GM18517 (cell line): ENCODE measurements around the gene R3HDM4.

Experiments
- ATAC-seq: cut with Tn5 transposase; IDR thresholded peaks from one replicate; pipeline ENCODE4 v1.9.1; 2021; ENCODE audit warnings: mild to moderate bottlenecking, moderate library complexity; ENCODE audit not compliant: unreplicated experiment

The R3HDM4 gene

DNA sequence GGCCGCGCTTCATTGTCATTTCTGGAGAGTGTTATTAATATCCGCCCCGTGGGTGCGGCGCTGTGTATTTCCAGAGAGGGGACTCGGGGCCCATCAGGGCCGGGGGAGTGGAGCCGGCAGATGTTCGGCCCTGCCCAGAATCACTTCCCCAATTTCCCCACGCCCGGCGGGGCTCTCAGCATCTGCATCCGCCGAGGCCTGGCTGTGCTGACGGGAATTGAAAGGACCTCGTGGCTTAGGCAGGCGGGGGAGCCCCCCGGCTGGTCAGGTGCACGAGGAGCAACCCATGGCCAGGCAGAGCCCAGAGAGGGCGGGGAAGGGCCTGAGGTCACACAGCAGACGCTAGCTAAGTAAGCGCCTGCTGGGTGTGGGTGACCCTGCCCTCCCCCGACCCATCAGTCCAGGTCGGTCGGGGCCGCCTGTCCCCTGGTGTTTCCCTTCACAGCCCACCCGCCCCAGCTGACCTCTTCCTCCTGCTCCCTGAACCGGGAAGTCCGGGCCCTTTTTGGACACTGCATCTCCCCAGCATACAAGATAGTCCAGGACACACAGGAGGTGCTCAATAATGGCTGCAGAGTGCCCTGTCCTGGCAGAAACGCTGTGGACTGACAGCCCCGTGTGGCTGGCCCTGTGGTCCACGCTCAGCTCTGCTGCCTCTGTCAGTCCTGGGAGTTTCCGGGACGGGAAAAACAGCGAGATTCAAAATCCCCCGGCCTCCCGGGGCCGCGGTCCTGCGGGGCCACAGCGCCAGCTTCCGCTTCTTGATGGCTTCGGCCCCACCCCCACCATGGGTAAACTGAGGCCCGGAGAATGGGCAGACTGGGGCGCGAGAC lies 34.9 kb upstream of the R3HDM4 start:
- peak; percentile 72 for ATAC-seq

DNA sequence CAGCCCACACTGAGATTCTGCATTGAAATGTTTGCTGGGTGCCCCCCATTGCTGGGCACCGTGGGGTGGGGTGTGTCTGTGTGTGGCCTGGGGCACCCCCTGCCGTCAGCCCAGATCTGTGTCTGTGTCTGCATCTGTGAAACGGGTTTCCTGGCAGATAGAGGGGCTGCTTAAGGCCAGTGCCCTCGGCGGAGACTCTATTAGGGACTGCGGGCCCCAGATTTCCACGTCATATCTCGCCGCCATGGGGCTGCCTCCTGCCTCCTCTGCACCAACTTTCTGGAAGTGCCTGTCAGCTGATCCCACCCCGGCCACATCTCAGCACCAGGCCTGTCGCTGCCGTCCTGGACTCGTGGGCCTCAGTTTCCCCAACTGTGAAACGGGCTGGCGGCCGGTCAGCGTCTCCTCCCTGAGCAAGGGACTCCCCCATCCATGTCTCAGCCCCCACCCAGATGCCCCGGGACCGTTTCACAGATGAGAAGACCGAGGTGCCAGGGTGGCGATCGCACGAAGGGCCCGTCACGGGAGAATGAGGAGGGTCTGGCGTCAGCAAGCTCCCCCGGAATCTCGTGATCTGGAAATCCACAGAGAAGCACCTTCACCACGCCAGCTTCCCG lies 34.2 kb upstream of the R3HDM4 start:
- ATAC-seq = no peak

DNA sequence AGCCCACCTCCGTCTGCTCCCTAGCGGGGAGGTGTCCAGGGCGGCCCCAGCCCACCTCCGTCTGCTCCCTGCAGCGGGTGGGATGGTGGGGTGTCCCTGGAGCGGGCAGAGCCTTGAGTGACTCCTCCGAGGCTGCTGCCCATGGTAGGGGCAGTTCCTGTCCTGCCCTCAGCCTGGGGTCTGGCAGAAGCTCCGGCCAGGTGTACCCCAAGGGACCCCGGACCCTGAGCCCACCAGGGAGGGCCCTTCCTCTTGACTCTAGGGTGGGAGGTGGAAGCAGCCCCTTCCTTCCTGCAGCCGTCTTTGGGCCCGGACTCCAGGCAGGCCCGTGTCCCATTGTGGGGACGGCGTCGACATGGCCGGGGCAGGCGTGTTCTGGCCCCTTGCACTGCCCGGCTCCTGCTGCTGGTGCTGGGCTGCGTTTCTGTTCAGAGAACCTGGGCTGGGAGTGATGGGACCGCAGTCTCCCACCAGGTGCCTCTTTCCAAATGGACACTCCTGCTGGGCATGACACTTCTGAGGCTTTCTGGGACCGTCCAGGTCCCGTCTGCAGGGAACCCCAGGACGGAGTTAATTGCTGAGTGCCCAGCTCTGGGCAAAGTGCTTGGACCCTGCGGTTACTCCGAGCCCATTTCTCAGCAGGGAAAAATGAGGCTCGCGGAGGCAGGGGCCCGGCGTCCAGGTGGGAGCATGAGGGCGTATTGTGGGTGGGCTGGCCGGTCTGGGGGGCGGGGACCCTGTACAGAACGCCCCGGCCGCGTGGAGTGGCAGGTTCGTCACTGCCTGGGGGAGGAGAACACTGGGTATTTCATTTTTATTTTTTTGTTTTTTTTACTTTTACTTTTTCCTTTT lies 32.6 kb upstream of the R3HDM4 start:
- no peak for ATAC-seq

DNA sequence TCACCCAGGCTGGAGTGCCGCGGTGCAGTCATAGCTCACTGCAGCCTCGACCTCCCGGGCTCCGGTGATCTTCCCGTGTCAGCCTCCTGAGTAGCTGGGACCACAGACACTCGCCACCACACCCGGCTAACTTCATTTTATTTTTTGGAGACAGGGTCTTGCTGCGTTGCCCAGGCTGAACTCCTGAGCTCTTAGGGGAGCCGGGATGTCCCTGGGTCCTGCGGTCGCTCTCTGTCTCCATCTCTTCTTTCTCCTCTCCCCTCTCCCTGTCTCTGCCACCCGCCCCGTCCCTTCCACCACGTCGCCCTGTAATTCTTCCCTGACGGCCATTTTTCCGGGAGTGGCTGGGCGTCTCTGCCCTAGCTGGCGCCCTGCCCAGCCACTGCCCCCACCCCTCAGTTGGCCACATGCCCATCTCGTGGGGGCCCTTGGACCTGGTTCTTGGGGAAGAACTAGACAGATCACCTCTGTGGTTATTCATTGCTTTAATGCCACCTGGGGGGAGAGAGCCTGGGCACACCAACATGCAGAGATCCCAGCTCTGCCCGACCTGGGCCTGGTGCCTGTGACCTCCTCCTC lies 31.7 kb upstream of the R3HDM4 start:
- ATAC-seq = no peak

DNA sequence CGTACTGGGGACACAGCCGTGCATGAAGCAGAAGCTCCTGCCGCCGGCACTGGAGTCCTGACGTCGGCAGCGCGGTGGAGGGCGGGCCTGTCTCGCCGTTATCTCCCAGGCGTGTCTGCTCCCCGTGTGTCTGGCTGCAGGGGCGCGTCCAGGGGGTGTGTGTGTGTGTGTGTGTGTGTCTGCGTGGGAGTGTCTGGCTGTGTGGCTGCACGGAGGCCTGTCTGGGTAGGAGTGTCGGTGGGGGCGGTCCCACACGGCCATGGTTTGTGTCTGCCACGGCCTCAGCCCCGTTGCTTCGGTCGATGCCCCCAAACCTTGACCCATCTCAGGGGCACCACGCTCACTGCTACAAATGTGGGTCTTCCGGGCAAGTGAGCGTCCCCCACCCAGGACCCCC lies 31.1 kb upstream of the R3HDM4 start:
- ATAC-seq = no peak

DNA sequence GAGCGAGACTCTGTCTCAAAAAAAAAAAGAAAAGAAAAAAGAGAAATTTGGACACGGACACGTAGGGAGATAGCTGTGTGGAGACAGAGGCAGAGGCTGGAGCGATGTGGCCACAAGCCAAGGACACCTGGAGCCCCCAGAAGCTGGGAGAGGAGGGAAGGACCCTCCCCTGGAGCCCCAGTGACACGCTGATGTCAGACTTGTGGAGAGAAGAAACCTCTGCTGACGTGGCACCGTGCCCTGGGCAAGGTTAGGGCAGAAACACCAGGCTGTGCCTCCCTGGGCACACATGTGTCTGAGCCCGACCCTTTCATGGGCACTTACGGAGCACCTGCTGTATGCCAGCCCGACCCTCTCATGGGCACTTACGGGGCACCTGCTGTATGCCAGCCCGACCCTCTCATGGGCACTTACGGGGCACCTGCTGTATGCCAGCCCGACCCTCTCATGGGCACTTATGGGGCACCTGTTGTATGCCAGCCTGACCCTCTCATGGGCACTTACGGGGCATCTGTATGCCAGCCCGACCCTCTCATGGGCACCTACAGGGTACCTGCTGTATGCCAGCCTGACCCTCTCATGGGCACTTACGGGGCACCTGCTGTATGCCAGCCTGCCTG lies 30.6 kb upstream of the R3HDM4 start:
- no peak for ATAC-seq

DNA sequence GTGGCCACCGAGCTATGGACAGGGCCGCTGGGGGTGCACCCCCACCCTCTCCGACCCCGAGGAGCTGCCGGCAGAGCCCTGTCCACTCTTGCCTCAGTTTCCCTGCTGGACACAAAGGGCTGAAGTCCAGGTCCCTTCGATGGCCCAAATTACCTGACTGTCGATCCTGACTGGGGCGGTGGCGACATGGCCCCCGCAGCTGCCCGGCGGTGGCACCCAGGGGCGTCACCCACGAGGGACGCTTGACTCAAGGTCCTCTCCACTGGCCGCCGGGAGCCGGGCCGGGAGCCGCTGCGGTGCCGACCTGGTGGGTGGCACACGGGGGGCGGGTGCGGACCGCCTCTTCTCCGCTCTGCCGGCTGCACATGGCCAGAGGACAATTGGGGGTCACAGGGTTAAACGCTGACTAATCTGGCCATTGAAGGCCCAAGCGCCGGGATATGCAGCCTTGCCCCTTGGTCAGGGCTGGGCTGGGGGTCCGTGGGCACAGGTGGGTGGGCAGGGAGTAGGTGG lies 29.2 kb upstream of the R3HDM4 start:
- no peak for ATAC-seq

DNA sequence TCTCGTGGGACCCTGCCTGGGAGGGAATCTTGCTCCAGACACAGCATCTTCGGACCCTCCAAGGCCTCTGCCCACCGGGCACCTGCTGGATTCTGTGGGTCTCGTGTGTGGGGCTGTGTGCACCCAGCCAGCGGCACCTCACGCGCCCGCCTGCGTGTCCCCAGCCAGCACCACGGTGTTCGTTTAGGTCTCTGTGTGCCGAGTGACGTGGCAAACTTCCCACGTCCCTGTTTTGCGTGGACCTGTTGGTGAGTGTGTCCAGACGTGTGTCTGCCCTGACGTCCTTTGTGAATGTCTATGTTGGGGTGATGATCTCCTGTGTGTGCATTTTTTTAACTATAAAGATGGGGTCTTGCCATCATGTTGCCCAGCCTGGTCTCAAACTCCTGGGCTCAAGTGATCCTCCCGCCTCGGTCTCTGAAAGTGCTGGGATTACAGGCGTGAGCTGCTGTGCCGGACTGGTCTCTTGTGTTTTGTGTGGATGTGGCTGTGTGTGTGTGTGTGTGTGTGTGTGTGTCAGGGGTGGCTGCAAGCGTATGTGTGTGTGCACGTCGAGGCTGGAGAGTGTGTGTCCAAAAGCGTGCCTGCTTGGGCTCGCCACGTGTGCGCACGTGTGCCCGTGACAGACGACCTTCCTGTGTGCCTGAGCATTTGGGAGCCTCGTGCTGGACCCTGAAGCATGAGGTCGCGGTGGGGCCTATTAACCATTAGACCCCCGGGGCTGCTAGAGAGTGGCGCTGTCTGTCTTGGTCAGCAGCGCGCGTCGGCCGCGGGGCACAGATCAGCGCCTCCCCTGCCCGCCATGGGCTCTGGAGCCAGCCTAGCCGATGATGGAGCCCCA lies 28.5 kb upstream of the R3HDM4 start:
- ATAC-seq = no peak

DNA sequence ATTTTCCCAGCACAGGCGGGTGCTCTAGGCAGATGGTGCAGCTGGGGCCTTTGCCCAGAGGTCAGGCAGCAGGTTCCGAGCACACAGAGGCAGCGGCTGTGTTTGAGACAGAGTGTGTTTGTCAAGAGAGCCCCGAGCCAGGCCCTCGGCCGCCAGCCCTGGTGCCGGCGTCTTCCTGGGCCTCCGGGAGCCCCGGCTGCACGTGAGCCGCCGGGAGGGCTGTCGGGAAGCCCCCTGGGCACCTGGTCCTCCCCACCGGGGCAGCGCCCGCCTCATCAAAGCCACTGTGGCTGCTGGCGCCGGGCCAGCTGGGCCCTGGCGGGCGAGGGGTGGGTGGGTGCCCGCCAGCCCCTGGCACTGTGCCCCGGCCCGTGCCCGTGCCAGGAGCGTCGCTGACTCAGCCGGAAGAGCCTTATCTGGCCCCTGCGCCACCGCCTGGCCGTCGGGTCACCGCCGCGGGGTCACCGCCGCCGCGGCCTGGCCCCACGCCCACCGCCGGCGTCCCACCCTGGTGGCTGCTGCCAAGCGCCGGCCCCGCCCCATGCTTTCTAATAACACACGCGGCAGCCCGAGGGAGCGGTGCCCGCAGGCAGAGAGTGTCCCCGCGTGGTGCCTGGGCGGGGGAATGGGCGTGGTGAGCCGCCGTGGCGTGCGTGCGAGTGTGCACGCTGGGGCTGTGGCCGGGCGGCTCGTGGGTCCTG lies 27.7 kb upstream of the R3HDM4 start:
- peak; percentile 43 for ATAC-seq

DNA sequence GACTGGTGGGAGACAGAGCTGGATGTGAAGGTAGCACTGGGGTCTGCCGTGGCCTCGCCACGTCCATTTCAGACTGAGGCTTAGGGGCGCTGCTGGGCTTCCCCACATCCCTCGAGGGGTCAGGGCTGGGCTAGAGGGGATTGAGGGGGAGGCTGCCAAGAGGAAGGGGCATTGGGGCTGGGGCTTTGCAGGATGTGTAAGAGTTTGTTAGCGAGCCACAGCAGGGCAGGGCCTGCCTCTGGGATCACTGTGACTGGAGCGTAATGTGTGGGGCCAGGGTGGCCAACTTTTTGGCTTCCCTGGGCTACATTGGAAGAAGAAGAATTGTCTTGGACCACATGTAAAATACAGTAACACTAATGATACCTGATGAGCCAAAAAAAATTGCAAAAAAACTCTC lies 26.9 kb upstream of the R3HDM4 start:
- ATAC-seq = no peak

DNA sequence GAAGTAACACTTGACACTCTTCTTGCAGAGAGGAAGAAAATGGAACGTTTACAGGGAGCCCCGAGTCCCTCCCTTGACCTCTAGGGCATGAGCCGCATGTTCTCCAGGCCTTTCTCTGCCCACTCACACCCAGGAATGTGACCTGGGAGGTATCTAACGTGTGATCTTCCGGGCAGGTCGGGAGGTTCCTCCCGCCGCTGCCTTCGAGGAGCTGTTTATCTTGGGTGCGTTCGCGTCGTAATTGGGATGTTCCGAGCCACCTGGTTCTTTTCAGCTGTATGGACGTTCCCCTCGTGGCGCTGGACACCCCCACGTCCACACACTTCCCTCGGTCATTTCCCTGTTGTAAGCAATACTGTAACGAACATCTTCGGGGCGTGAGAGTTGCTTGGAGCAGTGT lies 26.4 kb upstream of the R3HDM4 start:
- no peak for ATAC-seq

DNA sequence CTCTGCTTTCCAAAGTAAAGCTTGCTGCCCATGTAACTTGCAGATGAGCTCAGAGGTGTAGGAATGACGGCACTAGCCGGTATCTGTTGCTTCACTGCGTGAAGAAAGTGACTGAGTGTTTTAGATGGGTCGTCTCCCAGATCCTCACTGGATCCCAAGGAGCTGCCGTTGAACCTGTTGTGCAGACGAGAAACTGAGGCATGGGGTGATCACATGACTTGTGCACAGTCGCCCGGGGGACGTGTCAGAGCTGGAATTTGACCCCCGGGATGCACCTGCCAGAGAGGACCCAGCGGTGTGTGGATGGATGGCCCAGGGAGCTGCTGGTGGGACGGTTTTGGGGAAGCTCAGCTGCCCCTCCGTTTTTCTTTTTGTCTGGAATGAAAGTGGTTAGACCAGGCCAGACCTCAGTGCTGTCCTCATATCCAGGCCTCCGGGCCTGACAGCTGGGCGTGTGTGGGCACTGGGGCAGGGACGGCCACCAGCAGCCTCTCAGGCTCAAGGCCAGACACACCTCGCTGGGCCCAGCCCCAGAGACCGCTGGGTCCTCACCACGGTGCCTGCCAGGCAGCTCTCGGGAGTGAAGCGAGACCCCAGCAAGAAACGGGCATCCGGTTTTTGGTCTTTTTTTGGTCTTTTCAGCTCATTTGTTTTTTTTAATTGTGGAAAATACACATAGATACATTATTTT lies 25.4 kb upstream of the R3HDM4 start:
- no peak for ATAC-seq

DNA sequence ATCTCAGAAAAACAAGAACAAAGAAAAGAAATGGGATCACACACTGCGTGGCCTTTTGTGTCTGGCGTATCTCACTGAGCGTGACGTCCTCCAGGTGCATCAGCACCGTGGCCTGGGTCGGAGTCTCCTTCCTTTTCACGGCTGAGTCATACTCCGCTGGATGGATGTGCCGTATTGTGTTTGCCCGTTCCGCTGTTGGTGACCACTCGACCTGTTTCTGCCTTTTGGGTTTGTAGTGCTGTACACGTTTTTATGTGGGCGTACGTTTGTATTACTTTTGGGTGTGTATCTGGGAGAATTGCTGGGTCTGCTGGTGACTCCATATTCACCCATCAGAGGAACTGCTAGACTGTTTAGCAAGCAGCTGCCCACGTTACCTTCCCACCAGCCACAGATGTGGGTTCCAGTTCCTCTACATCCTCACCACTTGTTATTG lies 24.3 kb upstream of the R3HDM4 start:
- no peak for ATAC-seq

DNA sequence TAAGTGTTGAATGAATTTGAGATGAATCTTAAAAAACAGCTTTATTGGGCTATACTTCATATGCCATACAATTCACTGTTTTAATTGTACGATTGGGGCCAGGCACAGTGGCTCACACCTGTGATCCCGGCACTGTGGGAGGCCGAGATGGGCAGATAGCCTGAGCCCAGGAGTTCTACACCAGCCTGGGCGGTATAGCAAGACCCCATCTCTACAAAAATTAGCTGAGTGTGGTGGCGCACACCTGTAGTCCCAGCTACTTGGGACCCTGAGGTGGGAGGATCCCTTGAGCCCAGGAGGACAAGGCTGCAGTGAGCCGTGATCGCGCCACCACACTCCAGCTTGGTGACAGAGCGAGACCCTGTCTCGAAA lies 23.1 kb upstream of the R3HDM4 start:
- ATAC-seq = no peak

DNA sequence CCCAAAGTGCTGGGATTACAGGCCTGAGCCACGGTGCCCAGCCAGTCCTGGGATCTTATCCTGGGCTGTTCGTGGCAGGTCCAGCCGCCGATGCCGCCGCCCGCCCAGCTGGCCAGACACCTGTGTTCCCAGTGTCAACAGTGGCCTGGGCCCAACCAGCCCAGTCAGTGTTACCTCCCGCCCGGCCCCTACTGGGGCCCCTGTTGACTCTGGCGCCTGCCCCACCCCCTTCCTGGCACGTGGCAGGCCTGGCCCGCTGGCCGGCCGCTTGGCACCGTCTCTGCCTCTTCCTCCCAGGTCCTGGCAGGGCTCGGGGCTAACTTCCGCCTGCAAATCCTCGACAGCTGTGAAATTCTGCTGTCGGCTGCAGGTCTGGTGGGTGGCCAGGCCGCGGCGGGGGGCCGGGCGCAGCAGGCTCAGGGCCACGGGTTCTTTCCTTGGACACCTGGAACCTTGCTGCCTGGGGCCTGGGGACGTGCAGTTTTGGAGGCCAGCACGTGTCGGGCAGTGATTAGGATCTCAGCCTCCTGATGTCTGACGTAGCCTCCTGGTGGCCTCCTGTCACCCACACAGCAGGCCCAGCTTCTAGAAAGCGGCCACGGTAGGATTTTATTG lies 22.0 kb upstream of the R3HDM4 start:
- no peak for ATAC-seq

DNA sequence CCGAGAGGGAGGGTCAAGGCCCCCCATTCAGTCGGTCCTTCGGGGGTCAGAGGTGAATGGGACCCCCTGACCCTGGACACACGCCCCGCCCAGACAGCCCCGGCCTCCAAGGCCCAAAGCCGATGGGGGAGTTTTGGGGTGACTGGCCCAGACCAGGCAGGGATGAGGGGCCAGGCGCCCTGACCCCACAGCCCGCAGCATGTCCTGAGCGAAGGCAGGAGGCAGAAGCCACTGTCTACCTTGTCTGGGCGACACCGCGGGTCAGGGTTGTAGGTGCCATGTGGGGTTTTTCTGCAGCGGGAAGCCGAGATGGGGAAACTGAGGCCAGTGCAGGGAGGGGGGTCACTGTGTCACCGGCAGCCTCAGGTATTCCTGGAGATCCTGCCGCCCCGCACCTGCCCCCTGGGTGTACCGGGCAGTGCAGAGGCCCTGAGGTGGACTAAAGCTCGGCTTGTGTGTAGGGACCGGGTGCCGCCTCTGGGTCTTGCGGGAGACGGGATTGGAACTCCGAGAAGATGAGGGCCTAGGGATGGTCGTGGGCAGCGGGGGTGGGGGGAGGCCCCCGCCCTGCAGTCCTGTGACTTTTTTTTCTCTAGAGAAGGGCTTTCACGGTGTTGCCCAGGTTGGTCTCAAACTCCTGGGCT lies 21.3 kb upstream of the R3HDM4 start:
- ATAC-seq = no peak

DNA sequence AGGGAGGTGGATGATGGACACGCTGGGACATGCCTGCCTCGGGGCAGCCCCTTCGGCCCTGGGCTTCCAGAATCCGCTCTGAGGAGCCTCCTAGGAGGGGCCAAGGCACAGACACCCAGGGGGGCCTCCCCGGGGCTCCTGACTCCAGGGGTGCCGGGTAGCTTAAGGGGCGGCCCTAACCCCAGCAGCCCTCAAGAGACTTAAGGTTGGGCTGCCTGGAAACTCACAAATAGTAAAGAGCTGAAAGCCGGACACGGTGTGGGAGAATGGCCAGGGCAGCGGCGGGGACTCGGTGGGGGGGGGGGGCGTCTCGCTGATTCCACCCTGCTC lies 20.5 kb upstream of the R3HDM4 start:
- ATAC-seq = no peak
